Activated effector memory CD4-positive, alpha-beta T cell treated with anti-CD3 and anti-CD28 coated beads, Interleukin-2, amount 50 U/mL, for 16 hours (primary cell): ENCODE data around the gene CD58.

ENCODE experiments used
- DNase-seq: peaks from one replicate; pipeline ENCODE4 v3.0.0-alpha.2; 2020

CD58 gene

GRCh38 chr1:116537040-116537831 lies 33.6 kb downstream of the CD58 start:
- no peak for DNase-seq

DNA sequence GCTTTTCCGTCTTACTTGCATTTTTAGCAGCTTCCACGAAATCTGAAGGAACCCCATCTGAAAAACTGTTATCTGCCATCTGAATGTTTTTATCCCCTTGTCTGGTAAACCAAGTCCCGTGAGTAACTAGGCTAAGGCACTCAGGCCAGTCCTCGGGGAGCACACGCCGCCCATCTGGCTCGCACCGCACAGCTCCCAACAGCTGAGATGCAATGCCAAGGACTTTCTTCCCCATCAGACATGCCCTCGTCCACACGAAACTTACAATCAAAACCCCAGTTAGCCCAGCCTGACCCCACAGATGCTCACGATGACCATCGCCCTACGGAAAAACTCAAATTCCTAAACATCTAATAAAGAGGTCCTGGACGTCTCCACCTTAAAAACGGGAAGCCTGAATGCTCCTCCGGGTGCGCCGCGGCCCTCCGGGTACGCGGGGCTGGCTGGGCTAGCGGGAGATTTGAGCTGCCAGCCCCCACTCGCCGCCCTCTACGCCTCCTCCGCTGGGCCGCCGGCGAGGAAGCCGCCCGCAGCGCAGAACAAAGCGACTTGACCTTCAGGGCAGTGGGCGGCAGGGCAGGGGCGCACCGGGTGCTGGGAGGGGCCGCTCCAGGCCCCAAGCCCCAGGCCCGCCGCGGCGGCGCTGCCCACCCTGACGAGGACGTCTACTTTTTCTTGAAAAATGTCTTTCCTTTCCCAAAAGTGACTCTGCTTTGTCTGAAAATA lies 36.6 kb downstream of the CD58 start:
- no peak for DNase-seq

GRCh38 chr1:116533429-116533820 lies 37.4 kb downstream of the CD58 start:
- DNase-seq: no peak

DNA sequence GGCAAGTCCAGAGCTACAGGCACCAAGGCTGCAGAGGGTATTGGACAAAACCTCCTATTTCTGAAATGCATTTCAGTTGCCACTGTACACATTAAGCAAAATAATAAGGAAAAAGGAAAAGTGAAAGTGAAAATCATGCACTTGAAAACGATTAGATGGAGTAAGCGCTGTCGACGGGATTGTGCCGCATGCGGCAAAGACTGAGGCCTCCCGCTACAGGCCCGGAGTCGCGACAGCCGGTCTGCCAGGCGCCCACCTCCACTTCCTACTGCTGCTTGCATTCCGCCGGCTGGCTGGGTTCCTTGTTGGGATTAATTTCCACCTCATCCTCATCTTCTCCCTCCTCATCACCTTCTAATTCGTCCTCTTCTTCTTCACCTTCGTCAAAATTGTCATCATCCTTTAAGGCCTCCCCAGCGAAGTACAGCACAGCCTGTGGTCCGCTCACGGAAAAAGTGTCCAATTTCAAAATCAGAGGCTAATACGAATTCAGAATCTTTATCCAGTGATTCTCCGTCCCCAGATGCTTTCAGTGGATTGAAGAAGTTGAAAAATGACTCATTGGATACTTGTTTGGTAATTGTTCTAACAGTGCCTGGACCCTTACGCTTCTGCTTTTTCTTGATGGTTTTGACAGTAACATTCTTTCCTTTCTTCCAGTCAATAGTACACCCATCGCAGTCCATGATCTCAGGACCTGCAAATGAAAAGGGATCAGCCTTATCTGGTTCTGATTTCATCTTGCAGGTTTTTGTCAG lies 38.0 kb downstream of the CD58 start:
- DNase-seq: no peak

DNA sequence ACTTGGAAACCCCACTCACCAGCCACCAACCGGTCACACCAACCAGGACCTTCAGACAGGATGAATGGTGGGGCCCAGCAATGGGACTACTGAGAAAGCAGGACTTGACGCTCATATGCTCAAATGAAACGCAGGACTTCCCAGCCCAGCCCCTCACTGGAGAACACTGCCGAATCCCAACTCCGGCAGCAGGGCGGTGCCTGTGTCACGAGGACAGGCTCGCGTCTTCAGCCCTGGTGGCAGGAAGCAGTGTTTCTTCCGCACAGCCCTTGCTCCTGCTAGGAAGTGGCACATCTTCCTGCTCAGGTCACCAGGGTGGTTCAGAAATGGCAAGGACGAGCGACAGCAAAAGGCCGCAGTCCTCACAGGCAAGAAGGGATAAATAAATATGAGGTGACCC lies 38.9 kb downstream of the CD58 start:
- no peak for DNase-seq

DNA sequence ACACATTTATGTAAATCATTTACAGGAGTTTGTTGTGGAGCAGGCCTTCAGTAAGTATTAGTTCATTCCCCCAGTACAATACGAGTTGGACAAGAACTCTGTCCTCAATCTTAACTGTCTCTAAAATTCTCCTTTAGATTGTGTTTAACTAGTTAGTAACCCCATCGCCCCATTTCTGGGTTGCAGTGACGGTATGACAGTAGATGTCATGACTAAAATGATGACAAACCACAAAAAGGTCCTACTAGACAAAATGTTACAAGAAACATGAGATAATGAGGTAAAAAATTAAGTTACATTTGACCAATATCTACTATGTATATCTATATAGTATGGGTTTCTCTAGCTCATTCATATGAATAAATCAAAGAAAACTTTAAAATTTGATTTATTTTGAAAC lies 41.1 kb downstream of the CD58 start:
- DNase-seq: no peak

DNA sequence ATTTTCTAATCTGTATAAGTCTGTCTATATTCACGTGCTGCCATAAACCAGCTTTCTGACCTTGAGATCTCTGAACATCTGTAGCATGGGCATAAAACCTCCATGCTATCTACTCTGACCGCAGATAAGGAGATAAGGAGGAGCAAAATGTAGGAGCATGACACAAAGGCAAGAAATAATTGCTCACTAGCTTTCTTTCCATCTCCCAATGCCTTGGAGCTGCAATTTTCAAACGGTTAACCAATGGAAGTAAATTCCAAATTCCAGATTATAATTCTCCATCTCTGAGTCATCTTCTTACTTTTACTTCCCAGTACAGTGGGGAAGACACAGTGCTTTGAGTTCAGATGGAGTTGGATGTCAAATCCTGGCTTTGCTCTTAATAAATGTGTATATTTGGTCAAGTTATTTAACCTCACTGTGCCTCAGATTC lies 41.6 kb downstream of the CD58 start:
- DNase-seq: no peak

DNA sequence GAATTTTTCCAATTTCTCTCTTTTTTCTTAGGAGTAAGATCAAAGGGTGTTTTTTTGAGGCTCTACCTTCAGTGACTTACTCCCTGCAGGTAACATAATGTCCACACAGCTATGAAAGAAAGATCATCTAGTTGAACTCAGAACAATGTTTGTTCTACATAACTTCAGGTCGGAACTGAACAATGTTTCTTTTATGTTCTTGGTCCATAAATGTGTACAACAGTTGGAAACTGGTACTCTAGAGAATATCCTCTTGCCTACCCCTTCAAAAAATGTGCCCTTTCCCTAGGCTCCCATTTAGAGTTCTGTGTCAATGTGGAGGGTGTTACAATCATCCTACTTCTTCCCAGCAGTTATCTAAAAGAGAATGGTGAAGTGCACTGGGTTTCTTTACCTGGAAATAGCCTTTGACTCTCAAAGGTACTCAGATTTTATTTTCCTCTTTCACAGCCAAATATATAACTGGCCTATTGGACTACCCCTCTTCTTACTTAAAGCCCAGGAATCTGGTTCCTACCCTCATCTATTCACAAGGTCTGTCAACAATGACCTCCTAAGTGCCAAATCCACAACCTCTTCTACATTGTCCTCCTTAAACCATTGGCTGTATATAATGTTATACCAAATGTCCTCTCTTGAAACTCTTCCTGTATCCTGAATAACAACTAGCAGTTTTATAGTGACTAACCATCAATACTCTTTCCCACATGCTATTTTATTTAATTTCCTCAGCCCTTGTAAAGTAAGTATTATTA lies 42.3 kb downstream of the CD58 start:
- no peak for DNase-seq

DNA sequence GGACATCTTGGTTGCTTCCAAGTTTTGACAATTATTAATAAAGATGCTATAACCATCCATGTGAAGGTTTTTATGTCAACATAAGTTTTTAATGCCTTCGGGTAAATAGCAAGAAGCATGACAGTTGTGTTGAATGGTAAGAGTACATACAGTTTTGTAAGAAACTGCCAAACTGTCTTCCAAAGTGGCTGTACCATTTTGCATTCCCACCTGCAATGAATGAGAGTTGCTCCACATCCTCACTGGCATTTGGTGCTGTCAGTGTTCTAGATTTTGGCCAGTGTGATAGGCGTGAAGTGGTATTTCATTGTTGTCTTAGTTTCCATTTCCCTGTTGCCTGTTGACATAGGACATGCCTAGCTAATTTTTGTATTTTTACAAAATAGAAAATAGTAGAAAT lies 45.4 kb downstream of the CD58 start:
- DNase-seq: no peak

DNA sequence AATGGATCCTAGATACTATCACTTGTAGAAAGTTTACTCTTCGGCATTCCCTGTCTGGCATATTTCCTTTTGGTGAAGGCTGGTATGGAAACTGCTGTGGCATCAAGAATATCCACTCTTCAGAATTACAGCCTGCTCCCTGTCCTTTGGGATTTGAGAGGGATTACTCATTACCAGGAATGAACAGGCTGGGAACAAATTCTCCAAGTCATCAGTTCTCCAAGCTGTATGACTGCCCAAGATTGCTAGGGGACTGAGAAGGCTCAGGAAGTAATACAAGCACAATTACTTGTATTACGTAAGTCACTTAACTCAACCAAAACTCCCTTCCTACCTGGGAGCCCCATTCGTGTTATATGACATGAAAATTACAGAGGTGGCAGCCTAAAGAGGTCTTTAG lies 49.6 kb downstream of the CD58 start:
- no peak for DNase-seq

DNA sequence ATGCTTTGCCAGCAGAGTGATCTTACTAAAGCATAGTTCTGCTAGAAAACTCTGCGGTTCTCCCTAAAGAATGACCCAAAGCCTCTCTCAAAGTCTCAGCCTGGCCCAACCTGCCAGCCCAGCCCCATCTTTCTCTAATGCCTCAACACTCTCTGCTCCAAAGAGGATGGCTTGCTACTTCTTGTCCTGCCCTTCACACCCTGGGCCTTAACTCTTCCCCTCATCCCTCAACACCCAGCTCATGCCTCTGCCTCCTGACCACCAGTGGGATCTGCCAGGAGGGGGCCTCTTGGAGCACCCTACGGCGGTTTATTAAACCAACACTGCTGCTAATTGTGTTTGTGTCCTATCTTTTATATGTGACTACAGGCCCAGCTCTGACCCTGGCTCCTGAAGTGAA lies 52.4 kb downstream of the CD58 start:
- no peak for DNase-seq

- no peak for DNase-seq
Observed at GRCh38 chr1:116516631-116517030, 54.2 kb downstream of the CD58 start.

DNA sequence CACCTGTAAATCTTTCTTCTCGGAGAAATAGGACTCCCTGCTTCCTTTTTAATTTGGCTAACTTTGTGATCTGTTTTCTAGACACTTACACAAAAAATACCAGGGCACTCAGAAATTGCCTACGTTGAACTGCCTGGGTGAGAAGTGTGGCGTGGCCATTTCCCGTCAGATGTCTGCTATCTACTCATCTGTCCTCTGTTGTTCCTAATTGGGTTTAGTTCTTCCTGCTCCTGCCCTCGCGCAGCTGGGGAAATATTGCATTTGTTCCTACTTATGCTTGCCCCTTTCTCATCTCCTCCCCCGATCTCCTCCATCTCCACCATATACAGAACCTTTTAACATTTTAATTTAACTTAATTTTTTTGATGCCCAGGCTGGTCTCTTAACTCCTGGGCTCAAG lies 55.1 kb downstream of the CD58 start:
- DNase-seq: peak; percentile 73

DNA sequence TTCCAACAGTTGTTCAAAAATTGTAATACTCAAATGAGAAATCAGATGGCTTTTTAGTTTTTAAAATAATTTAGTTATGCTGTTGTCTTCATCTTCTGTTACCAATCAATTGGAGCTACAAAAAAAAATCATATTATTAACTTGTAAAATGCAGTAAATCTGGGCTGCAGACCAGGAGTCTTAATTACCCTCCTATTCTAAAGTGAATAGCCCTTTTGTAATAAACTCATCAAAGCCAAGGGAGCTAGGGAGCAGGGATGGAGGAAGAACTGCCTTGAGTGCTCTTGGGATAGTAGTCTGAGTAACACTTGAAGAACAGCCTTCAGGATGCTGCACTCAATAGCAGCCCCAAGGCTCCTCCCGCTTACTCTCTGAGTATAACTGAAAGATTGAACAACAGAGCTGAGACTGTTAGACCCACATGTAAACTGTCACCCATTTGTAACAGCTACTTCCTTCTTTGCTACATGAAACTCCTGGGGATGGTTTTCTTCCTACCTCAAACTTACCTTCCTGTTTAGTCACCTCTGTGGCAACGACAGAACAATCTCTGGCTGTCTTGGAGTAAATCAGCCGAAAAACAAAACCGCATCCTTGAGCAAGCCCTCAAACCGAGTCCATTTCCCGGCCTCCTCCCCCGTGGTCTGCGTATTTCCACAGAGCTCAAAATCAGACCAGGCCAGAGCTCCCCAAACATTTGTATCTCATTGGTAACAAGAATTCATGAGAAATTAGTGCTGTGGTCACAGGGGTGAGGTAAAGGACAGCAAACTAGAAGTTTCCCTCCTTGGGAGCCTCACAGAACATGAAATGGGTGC lies 55.9 kb downstream of the CD58 start:
- DNase-seq: peak; percentile 83

DNA sequence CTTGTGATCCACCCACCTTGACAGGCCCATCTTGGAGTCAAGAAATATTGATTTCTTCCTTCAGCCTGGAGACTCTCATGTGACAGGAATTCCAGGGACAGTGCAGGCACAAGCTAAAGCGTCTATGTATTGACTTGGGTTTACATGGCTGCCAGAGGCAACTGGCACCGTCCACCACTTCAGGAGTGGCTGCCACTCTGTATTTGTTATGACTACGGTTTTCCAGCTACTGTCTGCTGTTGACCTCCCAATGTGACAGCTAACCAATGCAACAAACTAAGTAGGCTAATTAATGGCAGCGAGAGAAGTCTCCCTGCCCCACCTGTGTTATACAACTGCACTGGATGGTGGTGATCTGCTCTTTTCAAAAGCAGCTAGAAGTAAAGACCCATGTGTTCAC lies 56.9 kb downstream of the CD58 start:
- DNase-seq: no peak

DNA sequence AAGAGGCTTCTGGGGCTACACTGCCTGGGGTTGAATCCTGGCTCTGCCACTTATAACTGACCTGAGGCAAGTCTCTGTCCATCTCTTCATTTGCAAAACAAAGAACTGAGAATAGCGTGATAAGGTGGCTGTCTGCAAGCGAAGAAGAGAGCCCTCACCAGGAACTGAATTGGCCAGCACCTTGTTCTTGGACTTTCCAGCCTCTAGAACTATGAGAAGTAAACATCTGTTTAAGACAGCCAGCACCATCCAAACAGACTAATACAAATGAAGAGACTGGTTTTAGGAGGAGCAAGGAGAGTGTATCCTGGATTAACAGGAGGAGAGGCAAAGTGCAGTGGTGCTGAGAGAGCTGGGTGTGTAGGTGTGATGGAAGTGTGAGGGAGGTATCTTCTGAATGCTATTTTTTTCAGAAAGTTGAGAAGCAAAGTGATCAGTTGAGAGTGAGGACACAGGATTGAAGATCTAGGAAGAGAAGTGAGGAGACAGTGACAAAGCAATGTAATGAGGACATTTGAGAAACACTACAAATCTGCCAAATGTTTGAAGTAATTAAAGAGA lies 59.3 kb downstream of the CD58 start:
- no peak for DNase-seq

DNA sequence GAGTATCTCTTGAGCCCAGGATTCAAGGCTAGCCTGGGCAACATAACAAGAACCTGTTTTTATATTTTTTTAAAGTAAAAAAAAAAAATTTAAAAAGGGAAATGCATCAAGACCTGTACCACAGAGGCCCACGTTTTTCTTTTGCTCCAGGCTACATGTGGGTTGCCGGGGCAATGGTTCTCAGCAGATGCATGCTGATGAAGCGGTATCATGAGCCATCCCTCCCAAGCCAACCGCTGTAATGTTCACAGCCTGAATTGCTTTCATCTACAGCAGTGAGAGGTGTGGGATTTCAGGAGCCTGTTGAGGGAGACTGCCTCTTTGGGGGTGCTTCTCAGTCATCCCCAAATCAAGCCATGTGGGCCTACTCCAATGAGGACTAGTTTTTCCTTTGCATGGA lies 60.5 kb downstream of the CD58 start:
- no peak for DNase-seq

GRCh38 chr1:116508984-116509980 lies 61.5 kb downstream of the CD58 start:
- DNase-seq: peak; percentile 79

DNA sequence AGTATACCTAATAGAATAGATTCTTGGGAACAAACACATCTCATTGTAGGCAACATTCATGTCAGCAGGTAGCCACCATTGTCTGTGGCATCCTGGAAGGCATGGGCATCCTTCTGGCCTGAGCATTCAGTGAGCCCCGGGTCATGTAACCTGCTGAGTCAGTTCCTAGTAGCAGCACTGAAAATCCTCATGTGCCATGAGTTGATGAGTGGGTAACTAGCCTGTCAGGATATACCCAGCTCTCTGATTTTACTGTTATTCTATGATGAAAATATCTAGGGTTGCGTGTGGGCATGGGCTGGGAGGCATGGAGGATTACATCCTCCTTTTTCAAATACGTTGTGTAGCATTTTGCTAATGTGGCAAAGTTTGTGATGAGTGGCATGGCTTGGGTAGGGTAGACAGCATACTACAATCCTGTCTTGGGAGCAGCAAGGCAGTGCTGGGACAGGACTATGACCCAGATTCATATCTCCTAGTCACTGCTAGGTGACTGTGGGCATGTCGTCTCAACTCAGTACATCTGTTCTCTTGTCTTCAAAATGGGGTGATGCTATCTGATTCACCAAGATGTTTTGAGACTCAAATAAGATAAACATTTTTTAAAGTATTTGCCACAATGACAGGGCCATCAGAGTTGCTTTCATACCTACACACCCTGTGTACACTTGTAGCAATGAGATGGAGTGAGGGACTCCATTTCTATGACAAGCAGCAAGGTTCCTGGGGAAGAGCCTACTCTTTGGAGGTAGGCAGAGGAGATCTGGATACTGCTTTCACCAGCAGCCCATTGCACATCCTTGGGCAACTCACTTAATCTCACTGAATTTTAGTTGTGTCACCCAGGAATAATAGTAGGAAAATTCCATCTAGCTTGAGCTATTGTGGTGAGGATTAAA lies 62.5 kb downstream of the CD58 start:
- DNase-seq: no peak
